ENCODE measurements around the gene SLC2A3. TPM values are rescaled to one million over a fixed set of nuclear protein-coding genes. Genes with fewer than 3 reads are reported as not detected.
A peak's percentile ranks its signal among the peaks of the same experiment; 100 is the strongest.
"Not testable (repeated sequence)": the region's sequence is repeated elsewhere in the genome, so short reads cannot be mapped to it uniquely, and the experiment has no call there.

Gene SLC2A3
- total and polyA plus RNA-seq, 9 of the 15 experiments (the other 6 are each of a cell fraction or from before 2014, with no cell fraction given) = 67.3 to 491 (median 104) TPM

DNA sequence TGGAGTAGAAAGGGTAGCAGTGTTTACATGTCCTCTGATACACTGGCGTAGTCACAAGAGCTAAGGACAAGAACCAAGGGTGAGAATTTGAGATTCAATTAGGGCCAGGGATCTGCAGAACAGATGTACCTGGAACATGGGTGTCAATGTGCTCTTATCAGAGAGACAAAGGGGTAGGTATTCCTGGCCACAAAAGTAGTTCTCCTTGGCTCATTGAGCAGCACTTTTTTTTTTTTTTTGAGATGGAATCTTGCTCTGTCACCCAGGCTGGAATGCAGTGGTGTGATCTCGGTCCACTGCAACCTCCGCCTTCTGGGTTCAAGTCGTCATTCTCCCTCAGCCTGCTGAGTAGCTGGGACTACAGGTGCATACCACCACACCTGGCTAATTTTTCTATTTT is 29.7 kb downstream of the SLC2A3 start:
- H3K4me1 ChIP-seq (replicated peaks in 1 of 2; ENCODE audit: control insufficient read depth in 2 of 2, insufficient read depth in 2 of 2, low read length in 2 of 2); H3K9ac ChIP-seq (ENCODE audit: insufficient read depth in 1 of 2, low read depth in 2 of 2, low read length in 2 of 2); H4K20me1 ChIP-seq (replicated peaks; ENCODE audit: control insufficient read depth, insufficient read depth, low read length); H3K9me1 ChIP-seq (ENCODE audit: control insufficient read depth, insufficient read depth, low read length); H3K27ac ChIP-seq (ENCODE audit: extremely low read depth, low read depth, low read length); H3K9me3 ChIP-seq (replicated peaks; ENCODE audit: control insufficient read depth, insufficient read depth, low read depth, low read length); H3K79me2 ChIP-seq (ENCODE audit: control insufficient read depth, insufficient read depth, low read length); H3K4me2 ChIP-seq (ENCODE audit: insufficient read depth, low read length); BruUV-seq (replicated peaks); H3K27me3 ChIP-seq (ENCODE audit: control insufficient read depth in 2 of 2, insufficient read depth in 2 of 2, low read length in 2 of 2); ATAC-seq; DNase-seq (ENCODE audit: extremely low read depth in 1 of 4, low spot score in 3 of 4); H2AFZ ChIP-seq (ENCODE audit: low read depth, low read length); H3K4me3 ChIP-seq; H3K36me3 ChIP-seq (ENCODE audit: control insufficient read depth, insufficient read depth, low read length): not testable (repeated sequence)
- peak; percentile 55 for FAIRE-seq
- peak; percentile 41; the same call in 1 of the 2 replicates for TF ChIP-seq ZNF384 (IDR thresholded peaks at IDR 0.05; ENCODE audit: low read depth, low read length)
- in situ Hi-C loops (cut with MboI) = loop anchor here (5.0 kb wide), 1 partner anchor 54 kb away; no protein-coding TSS in a partner anchor
- ChIA-PET POLR2A (interaction anchor here (1.2 kb wide), 1 partner anchor 24 kb away, joined by 4 read pairs; no protein-coding TSS in a partner anchor), CTCF (ENCODE audit: low intra/inter-chr PET ratio) (interaction anchor here (1.1 kb wide), 1 partner anchor 46 kb away, joined by 5 read pairs; no protein-coding TSS in a partner anchor)
- intact Hi-C loops (cut with micrococcal nuclease) = loop anchor here (2.0 to 5.0 kb wide), 2 partner anchors 46 to 109 kb away; no protein-coding TSS in a partner anchor
- WGBS (ENCODE audit: insufficient coverage, low coverage, missing lambda C conversion rate) = 46% methylated on average over 3 of the region's 4 CpGs

DNA sequence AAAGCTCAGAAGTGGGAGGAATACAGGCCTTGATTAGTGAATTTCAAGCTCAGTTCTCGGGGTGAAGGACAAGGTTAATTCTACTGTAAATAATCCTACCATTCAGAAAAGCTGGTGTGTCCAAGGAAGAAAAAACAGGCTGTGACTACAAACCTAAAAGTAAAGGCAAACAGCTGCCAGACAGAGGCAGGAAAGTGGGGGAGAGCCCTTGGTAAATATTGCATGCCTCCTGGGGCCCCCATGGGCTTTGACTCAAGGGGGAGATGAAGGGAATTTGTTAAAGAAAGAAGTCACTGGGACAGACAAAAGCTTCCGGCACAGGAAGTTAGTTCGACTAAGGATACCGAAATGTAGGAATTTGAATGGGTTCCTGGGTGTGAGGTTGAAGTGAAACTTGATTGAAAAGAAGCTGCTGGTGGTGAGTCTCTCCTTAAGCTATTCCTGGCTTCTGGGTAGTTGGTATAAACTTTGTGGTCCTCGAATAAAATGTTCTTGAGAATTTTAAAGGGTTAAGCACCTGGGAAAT is 30.3 kb downstream of the SLC2A3 start:
- CTCF ChIA-PET (ENCODE audit: low intra/inter-chr PET ratio); H3K79me2 ChIP-seq (ENCODE audit: control insufficient read depth, insufficient read depth, low read length); H3K4me2 ChIP-seq (ENCODE audit: insufficient read depth, low read length); H3K27me3 ChIP-seq (ENCODE audit: control insufficient read depth in 2 of 2, insufficient read depth in 2 of 2, low read length in 2 of 2); H3K9ac ChIP-seq (ENCODE audit: insufficient read depth in 1 of 2, low read depth in 2 of 2, low read length in 2 of 2); H3K4me3 ChIP-seq; H3K9me1 ChIP-seq (ENCODE audit: control insufficient read depth, insufficient read depth, low read length); H4K20me1 ChIP-seq (replicated peaks; ENCODE audit: control insufficient read depth, insufficient read depth, low read length); H2AFZ ChIP-seq (ENCODE audit: low read depth, low read length); H3K27ac ChIP-seq (ENCODE audit: extremely low read depth, low read depth, low read length); H3K9me3 ChIP-seq (replicated peaks; ENCODE audit: control insufficient read depth, insufficient read depth, low read depth, low read length); BruUV-seq (replicated peaks); H3K36me3 ChIP-seq (ENCODE audit: control insufficient read depth, insufficient read depth, low read length); DNase-seq (ENCODE audit: extremely low read depth in 1 of 4, low spot score in 3 of 4); H3K4me1 ChIP-seq (replicated peaks in 1 of 2; ENCODE audit: control insufficient read depth in 2 of 2, insufficient read depth in 2 of 2, low read length in 2 of 2); ATAC-seq: not testable (repeated sequence)
- POLR2A ChIA-PET = interaction anchor here (0.6 to 1.7 kb wide), 5 partner anchors 13 to 108 kb away, joined by 3 to 7 read pairs (median 4); no protein-coding TSS in a partner anchor
- in situ Hi-C loops (cut with MboI) = loop anchor here (5.0 kb wide), 1 partner anchor 53 kb away; no protein-coding TSS in a partner anchor
- 26% methylated on average over 2 of the region's 5 CpGs for WGBS (ENCODE audit: insufficient coverage, low coverage, missing lambda C conversion rate)
- intact Hi-C loops (cut with micrococcal nuclease) = loop anchor here (2.0 to 5.0 kb wide), 2 partner anchors 45 to 108 kb away; no protein-coding TSS in a partner anchor
- FAIRE-seq = peak; percentile 52

Measured in K562 (cell line).